Measurements from ENCODE around the gene HRH4.

Gene HRH4

DNA sequence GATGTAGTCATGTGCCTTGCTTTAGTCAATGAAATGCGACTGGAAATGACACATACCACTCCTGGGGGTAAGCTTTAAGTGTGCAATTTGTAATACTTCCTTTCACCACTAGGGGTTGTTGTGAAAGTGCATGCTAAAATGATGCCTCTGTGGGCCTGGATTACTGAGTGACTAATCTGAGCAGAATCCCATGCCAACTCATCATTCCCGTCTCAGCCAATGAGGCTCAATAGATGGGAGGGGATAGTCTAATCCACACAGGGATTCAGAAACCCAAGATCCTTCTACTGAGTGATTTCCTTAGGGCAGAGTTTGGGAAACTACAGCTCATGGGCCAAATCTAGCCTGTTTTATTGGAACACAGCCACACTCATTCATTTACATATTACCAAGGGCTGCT is 54.0 kb downstream of the HRH4 start:
- Histone ChIP-seq H3K27me3 (ENCODE audit: low read depth, low read length) (no peaks in the 10 kb centered on the region), H3K4me3 (ENCODE audit: low read depth in 1 of 2, low read length in 2 of 2) (no peak overlapping the region), H3K27ac (ENCODE audit: low read length) (no peak overlapping the region), H3K36me3 (ENCODE audit: control insufficient read depth in 1 of 2, insufficient read depth in 2 of 2, low read length in 2 of 2) (no peaks in the 10 kb centered on the region), H3K4me1 (ENCODE audit: control insufficient read depth in 1 of 2, insufficient read depth in 2 of 2, low read length in 2 of 2) (no peaks in the 10 kb centered on the region), H3K9me3 (ENCODE audit: control insufficient read depth in 1 of 2, low read length in 2 of 2) (no peaks in the 10 kb centered on the region)

- Histone ChIP-seq H3K36me3 (ENCODE audit: control insufficient read depth in 1 of 2, insufficient read depth in 2 of 2, low read length in 2 of 2) (no peaks in the 10 kb centered on the region), H3K4me1 (ENCODE audit: control insufficient read depth in 1 of 2, insufficient read depth in 2 of 2, low read length in 2 of 2) (no peaks in the 10 kb centered on the region), H3K4me3 (ENCODE audit: low read depth in 1 of 2, low read length in 2 of 2) (no peak overlapping the region), H3K9me3 (ENCODE audit: control insufficient read depth in 1 of 2, low read length in 2 of 2) (no peaks in the 10 kb centered on the region), H3K27ac (ENCODE audit: low read length) (no peak overlapping the region), H3K27me3 (ENCODE audit: low read depth, low read length) (no peaks in the 10 kb centered on the region)
These were observed 55.3 kb downstream of the HRH4 start for GRCh38 chr18:24515721-24516120.

- no peaks in the 10 kb centered on the region for H3K9me3 ChIP-seq (ENCODE audit: control insufficient read depth in 1 of 2, low read length in 2 of 2)
These were observed 55.8 kb downstream of the HRH4 start for GRCh38 chr18:24516261-24516660.

GRCh38 chr18:24517554-24517953 is 57.1 kb downstream of the HRH4 start:
- Histone ChIP-seq H3K27me3 (ENCODE audit: low read depth, low read length) (no peaks in the 10 kb centered on the region), H3K9me3 (ENCODE audit: control insufficient read depth in 1 of 2, low read length in 2 of 2) (no peaks in the 10 kb centered on the region), H3K4me1 (ENCODE audit: control insufficient read depth in 1 of 2, insufficient read depth in 2 of 2, low read length in 2 of 2) (no peaks in the 10 kb centered on the region), H3K36me3 (ENCODE audit: control insufficient read depth in 1 of 2, insufficient read depth in 2 of 2, low read length in 2 of 2) (no peaks in the 10 kb centered on the region), H3K4me3 (ENCODE audit: low read depth in 1 of 2, low read length in 2 of 2) (no peak overlapping the region), H3K27ac (ENCODE audit: low read length) (no peak overlapping the region)

More at GRCh38 chr18:24516261-24516660, 55.8 kb downstream of the HRH4 start:
- Histone ChIP-seq H3K36me3 (ENCODE audit: control insufficient read depth in 1 of 2, insufficient read depth in 2 of 2, low read length in 2 of 2) (no peaks in the 10 kb centered on the region), H3K4me1 (ENCODE audit: control insufficient read depth in 1 of 2, insufficient read depth in 2 of 2, low read length in 2 of 2) (no peaks in the 10 kb centered on the region), H3K4me3 (ENCODE audit: low read depth in 1 of 2, low read length in 2 of 2) (no peak overlapping the region), H3K27ac (ENCODE audit: low read length) (no peak overlapping the region), H3K27me3 (ENCODE audit: low read depth, low read length) (no peaks in the 10 kb centered on the region)

DNA sequence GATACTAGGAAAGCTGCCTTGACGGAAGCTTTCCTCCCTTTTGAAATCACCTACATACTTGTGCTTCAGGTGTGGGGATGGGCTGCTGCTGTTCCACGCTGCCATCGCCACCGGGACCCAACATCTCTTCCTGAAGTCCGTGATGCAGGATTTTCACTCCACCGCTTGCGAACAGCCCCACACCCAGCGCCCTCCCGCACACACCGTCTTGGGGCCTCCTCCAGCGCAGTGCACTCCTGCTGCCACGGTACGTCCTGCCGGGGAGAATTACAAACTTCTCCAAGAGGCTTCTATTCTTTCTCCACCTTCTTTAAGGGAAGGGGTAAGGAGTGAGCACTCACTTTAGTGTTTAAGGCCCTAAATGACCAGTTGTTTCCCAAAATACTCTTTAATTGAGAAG is 58.2 kb downstream of the HRH4 start:
- Histone ChIP-seq H3K36me3 (ENCODE audit: control insufficient read depth in 1 of 2, insufficient read depth in 2 of 2, low read length in 2 of 2) (no peaks in the 10 kb centered on the region), H3K9me3 (ENCODE audit: control insufficient read depth in 1 of 2, low read length in 2 of 2) (no peaks in the 10 kb centered on the region), H3K27ac (ENCODE audit: low read length) (no peak overlapping the region), H3K27me3 (ENCODE audit: low read depth, low read length) (no peaks in the 10 kb centered on the region), H3K4me1 (ENCODE audit: control insufficient read depth in 1 of 2, insufficient read depth in 2 of 2, low read length in 2 of 2) (no peaks in the 10 kb centered on the region), H3K4me3 (ENCODE audit: low read depth in 1 of 2, low read length in 2 of 2) (no peak overlapping the region)
